Measurements from ENCODE around the gene TSPEAR.

DNA sequence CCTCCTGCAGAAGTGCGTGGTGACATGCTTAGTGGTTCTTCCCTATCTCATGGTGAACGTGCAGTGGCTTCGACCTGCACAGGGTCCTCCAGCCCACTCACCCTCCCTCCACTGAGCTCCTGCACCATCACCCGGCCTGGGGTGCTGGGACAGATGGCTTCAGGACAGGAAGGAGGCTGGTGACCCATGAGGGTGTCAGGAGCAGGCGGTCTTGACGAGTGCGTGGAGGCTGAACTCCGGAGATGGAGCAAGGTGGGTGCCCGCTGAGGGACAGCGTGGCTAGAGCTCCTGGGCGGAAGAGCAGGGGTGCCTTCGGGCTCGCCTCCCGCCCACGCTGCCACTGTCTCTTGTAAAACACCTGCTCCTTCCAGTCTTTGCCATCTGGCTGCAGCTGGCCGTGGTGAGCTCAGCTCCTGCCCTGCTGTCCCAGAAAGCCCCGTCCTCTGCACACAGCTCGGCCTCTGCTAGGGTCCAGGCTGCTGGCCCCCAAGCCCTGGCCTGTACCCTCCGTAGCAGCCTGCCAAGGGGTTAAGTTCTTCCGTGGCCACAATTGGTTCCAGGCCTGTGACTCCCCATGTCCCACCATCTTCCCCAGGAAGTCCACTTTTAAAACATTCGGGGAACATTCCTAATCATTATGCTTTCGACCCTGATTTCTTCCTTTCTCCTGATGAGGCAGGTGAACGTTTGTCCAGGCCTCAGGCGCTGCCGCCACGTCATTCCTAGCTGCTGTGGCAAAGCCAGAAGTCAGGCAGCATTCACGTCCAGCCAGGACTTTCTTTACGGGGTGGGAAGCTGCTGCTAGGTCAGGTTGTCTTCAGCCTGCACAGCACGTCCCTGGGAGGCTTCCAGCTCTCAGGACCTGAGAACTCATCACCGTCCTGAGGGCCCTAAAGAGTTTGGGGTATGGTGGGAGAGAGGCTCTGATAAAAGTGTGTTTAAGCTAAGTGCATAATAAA is 179.5 kb downstream of the TSPEAR start:
- no peak for TF ChIP-seq POLR2A (IDR thresholded peaks at IDR 0.05)
- TF ChIP-seq, protein P1, sequence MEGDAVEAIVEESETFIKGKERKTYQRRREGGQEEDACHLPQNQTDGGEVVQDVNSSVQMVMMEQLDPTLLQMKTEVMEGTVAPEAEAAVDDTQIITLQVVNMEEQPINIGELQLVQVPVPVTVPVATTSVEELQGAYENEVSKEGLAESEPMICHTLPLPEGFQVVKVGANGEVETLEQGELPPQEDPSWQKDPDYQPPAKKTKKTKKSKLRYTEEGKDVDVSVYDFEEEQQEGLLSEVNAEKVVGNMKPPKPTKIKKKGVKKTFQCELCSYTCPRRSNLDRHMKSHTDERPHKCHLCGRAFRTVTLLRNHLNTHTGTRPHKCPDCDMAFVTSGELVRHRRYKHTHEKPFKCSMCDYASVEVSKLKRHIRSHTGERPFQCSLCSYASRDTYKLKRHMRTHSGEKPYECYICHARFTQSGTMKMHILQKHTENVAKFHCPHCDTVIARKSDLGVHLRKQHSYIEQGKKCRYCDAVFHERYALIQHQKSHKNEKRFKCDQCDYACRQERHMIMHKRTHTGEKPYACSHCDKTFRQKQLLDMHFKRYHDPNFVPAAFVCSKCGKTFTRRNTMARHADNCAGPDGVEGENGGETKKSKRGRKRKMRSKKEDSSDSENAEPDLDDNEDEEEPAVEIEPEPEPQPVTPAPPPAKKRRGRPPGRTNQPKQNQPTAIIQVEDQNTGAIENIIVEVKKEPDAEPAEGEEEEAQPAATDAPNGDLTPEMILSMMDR (IDR thresholded peaks at IDR 0.05), result no peak
